Thymus (tissue), 11 donors: ENCODE measurements around the gene ZC3H7A. TPM values are rescaled to one million over a fixed set of nuclear protein-coding genes. Genes with fewer than 3 reads are reported as not detected.

Experiments
- DNase-seq, 9 donors: peaks; one replicate each; pipeline ENCODE4 v3.0.0-alpha.2; 2013; ENCODE audit warnings: low spot score in 9 of 9, low read depth in 6 of 9, missing footprints in 1 of 9
- H3K27ac ChIP-seq, 2 donors: one replicate each; pipeline ENCODE4 v1.5.1; 2013; ENCODE audit warnings: control low read depth in 1 of 2, low read depth in 1 of 2, low read length in 1 of 2, mild to moderate bottlenecking in 1 of 2, moderate library complexity in 1 of 2
- H3K27me3 ChIP-seq, 2 donors: one replicate each; pipeline ENCODE4 v1.5.1; 2013; ENCODE audit warnings: low read length in 1 of 2; ENCODE audit not compliant: control insufficient read depth in 2 of 2, insufficient read depth in 1 of 2
- H3K36me3 ChIP-seq, 2 donors: one replicate each; pipeline ENCODE4 v1.5.1; 2013; ENCODE audit warnings: low read length in 1 of 2, mild to moderate bottlenecking in 1 of 2, moderate library complexity in 1 of 2; ENCODE audit not compliant: control insufficient read depth in 2 of 2, insufficient read depth in 2 of 2
- H3K4me1 ChIP-seq, 2 donors: one replicate each; pipeline ENCODE4 v1.5.1; 2013; ENCODE audit warnings: low read length in 2 of 2; ENCODE audit not compliant: control insufficient read depth in 2 of 2, insufficient read depth in 2 of 2
- H3K4me3 ChIP-seq, 2 donors: one replicate each; pipeline ENCODE4 v1.5.1; 2013; ENCODE audit warnings: low read length in 2 of 2, control low read depth in 1 of 2, mild to moderate bottlenecking in 1 of 2
- H3K9me3 ChIP-seq, 2 donors: one replicate each; pipeline ENCODE4 v1.5.1; 2013; ENCODE audit warnings: low read length in 1 of 2, mild to moderate bottlenecking in 1 of 2; ENCODE audit not compliant: control insufficient read depth in 2 of 2, insufficient read depth in 1 of 2
- WGBS: extraction: QIAGEN DNeasy Blood & Tissue Kit; methylation state at CpG from one replicate; pipeline ENCODE4 v1.1.7; 2013; 5-methylcytosine and 5-hydroxymethylcytosine counted together
- polyA plus RNA-seq: library from polyadenylated mRNA; stranded (reverse); fragments of 200-250 nt; gene quantifications from one replicate; pipeline ENCODE4 v1.2.3, GENCODE V29; 2013
- total RNA-seq: library from RNA; stranded (reverse); fragments of 120-200 nt; gene quantifications from one replicate; pipeline ENCODE4 v1.2.4, GENCODE V29; 2013
- donor health status: healthy.

ZC3H7A gene
- total and polyA plus RNA-seq, 2 donors, result 33.7 to 69.4 TPM

DNA sequence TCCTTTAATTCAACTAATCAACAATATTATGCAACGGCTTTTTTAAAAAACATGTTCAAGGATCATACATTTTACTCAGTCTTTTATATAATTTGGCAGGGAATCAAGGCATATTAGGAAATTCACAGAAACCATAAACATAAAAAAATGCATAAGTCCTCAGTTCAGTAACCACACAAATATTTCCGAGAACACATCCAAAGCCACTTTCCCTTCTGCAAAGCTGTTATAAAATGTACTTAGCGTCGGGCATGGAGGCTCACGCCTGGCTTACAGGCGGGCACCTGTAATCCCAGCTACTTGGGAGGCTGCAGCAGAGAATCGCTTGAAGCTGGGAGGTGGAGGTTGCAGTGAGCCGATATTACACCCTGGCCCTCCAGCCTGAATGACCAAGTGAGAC lies 9.7 kb upstream of the ZC3H7A start:
- Histone ChIP-seq H3K4me1 (no peaks in the 10 kb centered on the region), H3K9me3 (no peaks in the 10 kb centered on the region), H3K27ac (no peak overlapping the region), H3K27me3 (no peaks in the 10 kb centered on the region), H3K4me3 (no peak overlapping the region), H3K36me3 (no peaks in the 10 kb centered on the region)
- WGBS, result 71% methylated on average over 8 of the region's 8 CpGs
- no peak for DNase-seq

DNA sequence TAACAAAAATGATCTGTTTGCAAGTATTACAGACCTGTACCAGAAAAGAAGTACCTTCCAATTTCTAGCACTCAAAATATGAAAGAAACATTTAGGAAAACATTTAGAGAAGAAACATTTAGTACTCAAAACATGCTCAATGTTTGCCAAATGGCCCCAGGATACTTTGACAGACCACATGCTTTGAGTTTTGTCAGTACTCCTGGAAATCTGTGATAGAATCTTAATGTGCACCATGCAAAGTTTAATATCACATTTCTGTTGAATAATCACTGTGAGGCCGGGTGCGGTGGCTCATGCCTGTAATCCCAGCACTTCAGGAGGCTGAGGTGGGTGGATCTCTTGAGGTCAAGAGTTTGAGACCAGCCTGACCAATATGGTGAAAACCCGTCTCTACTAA lies 8.5 kb upstream of the ZC3H7A start:
- no peak overlapping the region for H3K4me3 ChIP-seq
- no peak for DNase-seq
- WGBS, result 94% methylated on average over 3 of the region's 3 CpGs
- no peaks in the 10 kb centered on the region for H3K9me3 ChIP-seq
- H3K36me3 ChIP-seq, result no peaks in the 10 kb centered on the region
- no peaks in the 10 kb centered on the region for H3K4me1 ChIP-seq
- no peak overlapping the region for H3K27ac ChIP-seq
- no peaks in the 10 kb centered on the region for H3K27me3 ChIP-seq

DNA sequence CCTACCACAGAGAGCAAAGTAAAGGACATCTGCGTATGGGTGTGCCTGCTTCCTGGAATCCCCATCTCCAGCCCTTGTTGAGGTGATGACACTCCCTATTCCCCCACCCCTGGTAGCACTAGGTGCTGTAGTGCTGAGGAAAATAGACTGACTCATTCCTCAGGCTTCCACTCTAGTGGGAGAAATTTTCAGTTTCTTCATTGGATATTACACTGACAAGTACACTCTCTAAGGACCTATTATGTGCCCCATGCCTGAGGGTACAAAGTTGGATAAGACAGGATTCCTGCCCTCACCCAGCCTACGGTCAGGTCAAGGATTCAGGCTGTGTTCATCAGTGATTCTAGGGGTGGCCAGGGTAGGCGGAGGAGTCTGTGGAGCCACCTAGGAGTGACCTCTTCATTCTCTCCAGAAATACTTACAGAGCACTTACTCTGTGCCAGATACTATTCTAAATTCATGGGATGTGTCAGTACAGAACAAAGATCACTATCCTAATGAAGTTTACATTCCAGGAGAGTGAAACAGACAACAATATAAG lies 4.5 kb upstream of the ZC3H7A start:
- Histone ChIP-seq H3K27me3 (no peaks in the 10 kb centered on the region), H3K27ac (no peak overlapping the region), H3K9me3 (no peaks in the 10 kb centered on the region), H3K36me3 (no peaks in the 10 kb centered on the region), H3K4me3 (no peak overlapping the region), H3K4me1 (peaks cover 19 to 30% of the 10 kb centered on the region in 2 donors)
- 98% methylated on average over 3 of the region's 3 CpGs for WGBS
- DNase-seq, result no peak

DNA sequence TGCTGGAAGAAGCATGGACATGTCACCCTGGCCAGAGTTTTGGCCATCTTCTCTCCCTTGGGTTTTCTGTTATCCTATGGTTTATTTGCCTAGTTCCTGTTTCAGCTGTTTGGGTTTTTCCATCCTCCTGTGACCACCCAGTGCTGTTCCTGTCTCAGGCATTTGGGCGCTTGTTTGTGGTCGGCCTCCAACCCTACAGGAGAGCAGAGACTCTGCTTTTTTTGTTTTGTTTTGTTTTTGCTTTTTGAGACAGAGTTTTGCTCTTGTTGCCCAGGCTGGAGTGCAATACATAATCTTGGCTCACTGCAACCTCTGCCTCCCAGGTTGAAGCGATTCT lies 3.3 kb upstream of the ZC3H7A start:
- H3K4me1 ChIP-seq, result peaks cover 28 to 40% of the 10 kb centered on the region in 2 donors
- no peaks in the 10 kb centered on the region for H3K9me3 ChIP-seq
- peak overlapping the region; percentile 56 to 60 for H3K27ac ChIP-seq
- no peak overlapping the region for H3K4me3 ChIP-seq
- DNase-seq, result no peak
- WGBS, result 82% methylated on average over 3 of the region's 3 CpGs
- no peaks in the 10 kb centered on the region for H3K36me3 ChIP-seq
- no peaks in the 10 kb centered on the region for H3K27me3 ChIP-seq

DNA sequence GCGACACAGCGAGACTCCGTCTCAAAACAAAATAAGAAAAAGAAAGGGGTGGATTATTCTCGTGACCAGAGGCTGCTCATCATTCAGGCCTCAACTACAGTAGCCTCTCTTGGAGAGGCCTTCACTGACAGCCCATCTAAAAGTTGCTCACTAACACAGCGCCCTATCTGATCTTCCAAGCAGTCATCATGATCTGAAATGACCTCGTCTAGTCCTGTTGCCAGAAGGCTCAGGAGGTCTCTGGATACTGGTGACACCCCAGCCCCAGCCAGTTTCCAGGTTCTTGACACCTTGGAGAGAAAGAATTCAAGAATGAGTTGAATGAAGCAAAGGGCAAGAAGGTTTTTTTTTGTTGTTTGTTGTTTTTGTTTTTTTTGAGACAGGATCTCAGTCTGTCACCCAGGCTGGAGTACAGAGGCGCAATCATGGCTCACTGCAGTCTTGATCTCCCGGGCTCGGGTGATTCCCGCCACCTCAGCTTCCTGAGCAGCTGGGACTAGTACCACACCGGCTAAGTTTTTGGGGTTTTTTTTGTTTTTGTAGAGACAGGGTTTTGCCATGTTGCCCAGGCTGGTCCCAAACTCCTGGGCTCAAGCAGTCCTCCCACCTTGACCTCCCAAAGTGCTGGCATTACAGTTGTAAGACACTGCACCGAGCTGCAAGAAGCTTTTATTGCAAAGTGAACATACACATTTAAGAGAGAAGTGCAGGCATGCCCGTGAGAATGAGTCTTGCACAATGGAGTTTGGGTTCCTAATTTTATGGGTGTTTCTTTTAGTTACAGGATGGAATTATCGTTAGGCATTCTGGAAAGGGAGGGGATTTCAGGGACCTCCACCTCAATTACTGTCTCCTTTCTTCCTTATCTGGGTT lies 2.7 kb upstream of the ZC3H7A start:
- peak in 1 of 9 donors; percentile 58 for DNase-seq
- peaks cover 34 to 45% of the 10 kb centered on the region in 2 donors for H3K4me1 ChIP-seq

DNA sequence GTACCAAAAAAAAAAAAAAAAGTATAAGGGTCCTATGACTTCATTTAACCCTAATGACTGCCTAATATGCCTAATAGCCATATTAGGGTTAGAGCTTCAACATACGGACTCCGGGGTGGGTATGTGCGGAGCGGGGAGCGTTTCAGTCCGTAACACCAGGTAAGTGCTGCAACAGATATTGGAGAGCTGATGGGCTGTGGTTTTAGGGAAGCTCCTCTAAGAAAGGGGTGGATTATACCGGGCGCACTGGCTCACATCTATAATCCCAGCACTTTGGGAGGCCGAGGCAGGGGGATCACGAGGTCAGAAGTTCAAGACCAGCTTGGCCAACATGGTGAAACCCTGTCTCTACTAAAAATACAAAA lies 1.9 kb upstream of the ZC3H7A start:
- no peaks in the 10 kb centered on the region for H3K9me3 ChIP-seq
- H3K27ac ChIP-seq, result peak overlapping the region; percentile 31 to 82
- WGBS, result 92% methylated on average over 10 of the region's 10 CpGs
- H3K4me3 ChIP-seq, result no peak overlapping the region
- H3K27me3 ChIP-seq, result no peaks in the 10 kb centered on the region
- peaks cover 37 to 46% of the 10 kb centered on the region in 2 donors for H3K4me1 ChIP-seq
- peaks cover 0 to 5% of the 10 kb centered on the region in 2 donors for H3K36me3 ChIP-seq
- DNase-seq, result no peak

More for the DNA sequence above, 2.7 kb upstream of the ZC3H7A start:
- no peaks in the 10 kb centered on the region for H3K27me3 ChIP-seq
- WGBS, result 60% methylated on average over 14 of the region's 14 CpGs
- peak overlapping the region; percentile 56 to 60 for H3K27ac ChIP-seq
- H3K9me3 ChIP-seq, result no peaks in the 10 kb centered on the region
- no peak overlapping the region for H3K4me3 ChIP-seq
- peaks cover 0 to 3% of the 10 kb centered on the region in 2 donors for H3K36me3 ChIP-seq

DNA sequence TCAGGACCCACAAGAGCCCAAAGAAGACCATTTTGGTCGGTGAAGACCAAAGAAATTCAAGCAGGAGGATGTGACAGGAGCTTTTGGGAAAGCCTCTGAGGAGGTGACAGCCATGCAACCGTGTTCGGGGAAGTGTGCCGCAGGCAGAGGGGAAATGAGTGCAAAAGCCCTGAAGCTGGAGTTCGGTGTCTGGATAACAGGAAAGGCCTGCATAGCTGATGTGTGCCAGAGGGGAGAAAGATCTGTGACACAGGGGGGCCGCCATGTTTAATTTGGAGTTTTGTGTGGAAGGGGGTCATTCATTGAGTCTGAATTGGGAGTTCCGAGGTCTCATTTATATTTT lies 870 bp upstream of the ZC3H7A start:
- Histone ChIP-seq H3K36me3 (peaks cover 0 to 5% of the 10 kb centered on the region in 2 donors), H3K27me3 (no peaks in the 10 kb centered on the region), H3K9me3 (no peaks in the 10 kb centered on the region), H3K4me1 (peaks cover 45 to 57% of the 10 kb centered on the region in 2 donors), H3K27ac (peak overlapping the region; percentile 82 to 98), H3K4me3 (peak overlapping the region; percentile 54 to 99)
- no peak for DNase-seq
- 8% methylated on average over 7 of the region's 7 CpGs for WGBS

DNA sequence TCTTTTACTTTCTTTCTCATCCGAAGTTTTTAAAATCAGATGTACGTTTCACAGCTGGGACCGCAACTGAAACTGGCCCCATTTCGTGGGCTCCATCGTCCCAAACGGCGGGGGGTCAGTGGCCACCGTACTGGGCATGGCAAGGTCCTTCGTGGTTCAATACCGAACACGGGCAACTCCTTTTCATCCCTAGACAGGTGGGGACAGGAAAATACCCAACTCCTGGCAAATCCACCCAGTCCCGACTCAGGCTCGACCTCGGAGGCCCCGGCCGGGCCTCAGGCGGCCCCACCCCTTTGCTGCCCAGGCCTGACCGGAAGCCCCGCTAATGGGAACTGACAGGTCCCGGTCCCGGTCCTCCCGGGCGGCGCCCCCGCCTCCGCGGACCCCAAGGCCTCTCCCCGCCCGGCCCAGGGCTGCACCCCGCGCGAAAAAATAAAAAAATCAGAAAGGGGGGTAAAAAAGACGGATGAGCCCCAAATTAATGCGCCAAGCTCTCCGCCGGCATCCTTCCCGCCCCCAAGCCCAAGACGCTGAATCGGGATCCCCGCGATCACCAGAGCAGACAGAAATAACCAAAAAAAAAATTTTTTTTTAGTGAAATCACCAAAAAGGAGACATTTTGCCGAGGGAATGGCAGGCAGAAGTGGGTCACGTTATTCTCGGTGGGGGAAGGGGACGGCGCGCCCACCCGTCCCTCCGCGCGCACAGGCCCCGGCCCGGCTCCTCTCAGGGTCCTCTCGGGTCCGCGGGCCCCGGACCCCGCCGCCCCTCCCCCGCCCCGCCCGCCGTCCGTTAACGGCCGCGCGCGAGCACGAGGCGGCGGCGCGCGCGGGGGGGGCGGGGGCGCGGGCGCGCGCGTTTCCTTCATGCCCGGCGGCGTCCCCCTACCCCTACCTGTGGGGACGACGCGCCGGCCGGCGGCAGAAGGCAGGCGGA lies 562 bp downstream of the ZC3H7A start:
- WGBS, result 1% methylated on average over 93 of the region's 93 CpGs
- peaks cover 0 to 5% of the 10 kb centered on the region in 2 donors for H3K36me3 ChIP-seq
- peaks cover 54 to 69% of the 10 kb centered on the region in 2 donors for H3K4me1 ChIP-seq
- no peaks in the 10 kb centered on the region for H3K9me3 ChIP-seq
- peak overlapping the region; percentile 86 to 98 for H3K27ac ChIP-seq
- peak overlapping the region; percentile 87 to 99 for H3K4me3 ChIP-seq
- no peak for DNase-seq
- H3K27me3 ChIP-seq, result no peaks in the 10 kb centered on the region

DNA sequence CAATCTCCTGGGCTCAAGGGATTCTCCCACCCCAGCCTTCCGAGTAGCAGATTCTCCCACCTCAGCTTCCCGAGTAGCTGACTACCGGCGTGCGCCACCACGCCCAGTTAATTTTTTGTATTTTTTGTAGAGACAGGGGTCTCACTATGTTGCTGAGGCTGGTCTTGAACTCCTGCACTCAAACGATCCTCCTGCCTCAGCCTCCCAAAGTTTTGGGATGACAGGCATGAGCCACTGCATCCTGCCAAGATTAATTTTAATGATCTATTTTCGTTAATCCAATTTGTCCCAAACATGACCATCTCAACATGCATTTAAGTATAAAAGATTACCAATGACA lies 1.2 kb downstream of the ZC3H7A start:
- WGBS, result 79% methylated on average over 8 of the region's 8 CpGs
- H3K4me3 ChIP-seq, result peak overlapping the region; percentile 87 to 99
- peaks cover 60 to 75% of the 10 kb centered on the region in 2 donors for H3K4me1 ChIP-seq
- DNase-seq, result no peak
- H3K27me3 ChIP-seq, result no peaks in the 10 kb centered on the region
- H3K36me3 ChIP-seq, result peaks cover 0 to 5% of the 10 kb centered on the region in 2 donors
- H3K9me3 ChIP-seq, result no peaks in the 10 kb centered on the region
- H3K27ac ChIP-seq, result peak overlapping the region; percentile 53 to 86
